Islet of Langerhans (tissue), 1 donor: ENCODE results near the gene GRM1.

Experiments used
- FAIRE-seq: peaks from one replicate; lab custom pipeline; 2011; peaks lifted over from hg19 to GRCh38; lab: Jason Lieb, UNC

The GRM1 gene

GRCh38 chr6:146100776-146101175, 71.9 kb downstream of the GRM1 start:
- FAIRE-seq: no peak

GRCh38 chr6:146103416-146104072, 74.7 kb downstream of the GRM1 start:
- no peak for FAIRE-seq

- no peak for FAIRE-seq
Measured at GRCh38 chr6:146106532-146106931, 77.7 kb downstream of the GRM1 start.

- FAIRE-seq: no peak
Measured at GRCh38 chr6:146110990-146111389, 82.1 kb downstream of the GRM1 start.

- FAIRE-seq: no peak
Measured at GRCh38 chr6:146111881-146112450, 83.1 kb downstream of the GRM1 start.

GRCh38 chr6:146113084-146113623, 84.3 kb downstream of the GRM1 start:
- FAIRE-seq: no peak

- FAIRE-seq: no peak
Measured at GRCh38 chr6:146123616-146124015, 94.8 kb downstream of the GRM1 start.

GRCh38 chr6:146127447-146128215, 98.8 kb downstream of the GRM1 start:
- FAIRE-seq: no peak

GRCh38 chr6:146133866-146134265, 105.0 kb downstream of the GRM1 start:
- FAIRE-seq: no peak

GRCh38 chr6:146135167-146135566, 106.3 kb downstream of the GRM1 start:
- FAIRE-seq: no peak

GRCh38 chr6:146146836-146147235, 118.0 kb downstream of the GRM1 start:
- FAIRE-seq: no peak

- FAIRE-seq: peak; percentile 66
Measured at GRCh38 chr6:146149770-146150169, 120.9 kb downstream of the GRM1 start.

- FAIRE-seq: no peak
Measured at GRCh38 chr6:146153040-146153758, 124.3 kb downstream of the GRM1 start.

- no peak for FAIRE-seq
Measured at GRCh38 chr6:146154197-146154596, 125.3 kb downstream of the GRM1 start.

- FAIRE-seq: no peak
Measured at GRCh38 chr6:146161664-146162063, 132.8 kb downstream of the GRM1 start.

- no peak for FAIRE-seq
Measured at GRCh38 chr6:146169872-146170271, 141.0 kb downstream of the GRM1 start.

GRCh38 chr6:146177785-146178184, 148.9 kb downstream of the GRM1 start:
- FAIRE-seq: no peak

- no peak for FAIRE-seq
Measured at GRCh38 chr6:146183831-146184230, 155.0 kb downstream of the GRM1 start.

GRCh38 chr6:146184701-146185100, 155.8 kb downstream of the GRM1 start:
- no peak for FAIRE-seq

- FAIRE-seq: no peak
Measured at GRCh38 chr6:146189131-146189530, 160.3 kb downstream of the GRM1 start.

- FAIRE-seq: no peak
Measured at GRCh38 chr6:146190581-146190980, 161.7 kb downstream of the GRM1 start.

- FAIRE-seq: no peak
Measured at GRCh38 chr6:146191166-146191565, 162.3 kb downstream of the GRM1 start.

GRCh38 chr6:146191612-146192011, 162.8 kb downstream of the GRM1 start:
- FAIRE-seq: no peak
